NT2/D1 (cell line): ENCODE data around the gene CPNE1.

Experiments used
- DNase-seq: peaks from one replicate; pipeline ENCODE4 v3.0.0-alpha.2; 2011; ENCODE audit warnings: low read depth, low spot score
- H3K27me3 ChIP-seq: 2 replicates; pipeline ENCODE4 v1.6.0; 2011; ENCODE audit warnings: mild to moderate bottlenecking; ENCODE audit not compliant: insufficient read length, insufficient read depth
- H3K36me3 ChIP-seq: 2 replicates; pipeline ENCODE4 v1.6.1; 2011; ENCODE audit warnings: mild to moderate bottlenecking, low read length, mixed read lengths; ENCODE audit not compliant: insufficient read depth, insufficient read length
- H3K4me1 ChIP-seq: 2 replicates; pipeline ENCODE4 v1.5.1; 2011; ENCODE audit not compliant: insufficient read depth, insufficient read length
- H3K4me3 ChIP-seq: 2 replicates; pipeline ENCODE4 v1.5.1; 2011; ENCODE audit warnings: low read depth; ENCODE audit not compliant: insufficient read length
- H3K9ac ChIP-seq: 2 replicates; pipeline ENCODE4 v1.6.0; 2011; ENCODE audit warnings: low read depth; ENCODE audit not compliant: insufficient read length
- H3K9me3 ChIP-seq: 2 replicates; pipeline ENCODE4 v1.5.1; 2011; ENCODE audit warnings: mild to moderate bottlenecking, low read length; ENCODE audit not compliant: insufficient read depth
- SUZ12 ChIP-seq: IDR thresholded peaks from 2 replicates; pipeline ENCODE4 v1.6.1; 2011; ENCODE audit not compliant: insufficient read length, insufficient read depth; ENCODE audit errors: extremely low read depth
- YY1 ChIP-seq: IDR thresholded peaks from 2 replicates; pipeline ENCODE4 v1.6.1; 2011; ENCODE audit not compliant: insufficient read length, insufficient read depth
- ZNF274 ChIP-seq: IDR thresholded peaks from 2 replicates; pipeline ENCODE4 v1.6.1; 2011; ENCODE audit warnings: mild to moderate bottlenecking, low read depth, low read length

The CPNE1 gene

DNA sequence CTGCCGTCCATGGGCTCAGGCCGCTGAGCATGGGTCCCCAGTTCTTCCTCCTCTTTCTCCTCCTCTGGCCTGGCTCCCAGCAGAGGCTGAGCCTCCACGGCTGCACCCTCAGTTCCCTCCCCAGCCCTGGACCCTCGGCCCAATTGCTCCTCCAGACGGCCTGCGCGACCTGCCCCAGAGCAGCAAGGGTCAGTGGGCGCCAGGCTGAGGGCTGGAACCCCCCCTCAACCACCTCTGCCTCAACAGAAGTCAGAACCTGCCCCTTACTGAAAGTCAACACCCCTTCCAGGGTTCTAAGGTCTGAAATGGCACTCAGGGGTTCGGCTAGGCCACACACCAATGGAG lies 65.0 kb downstream of the CPNE1 start:
- no peak overlapping the region for H3K9ac ChIP-seq
- DNase-seq = no peak

DNA sequence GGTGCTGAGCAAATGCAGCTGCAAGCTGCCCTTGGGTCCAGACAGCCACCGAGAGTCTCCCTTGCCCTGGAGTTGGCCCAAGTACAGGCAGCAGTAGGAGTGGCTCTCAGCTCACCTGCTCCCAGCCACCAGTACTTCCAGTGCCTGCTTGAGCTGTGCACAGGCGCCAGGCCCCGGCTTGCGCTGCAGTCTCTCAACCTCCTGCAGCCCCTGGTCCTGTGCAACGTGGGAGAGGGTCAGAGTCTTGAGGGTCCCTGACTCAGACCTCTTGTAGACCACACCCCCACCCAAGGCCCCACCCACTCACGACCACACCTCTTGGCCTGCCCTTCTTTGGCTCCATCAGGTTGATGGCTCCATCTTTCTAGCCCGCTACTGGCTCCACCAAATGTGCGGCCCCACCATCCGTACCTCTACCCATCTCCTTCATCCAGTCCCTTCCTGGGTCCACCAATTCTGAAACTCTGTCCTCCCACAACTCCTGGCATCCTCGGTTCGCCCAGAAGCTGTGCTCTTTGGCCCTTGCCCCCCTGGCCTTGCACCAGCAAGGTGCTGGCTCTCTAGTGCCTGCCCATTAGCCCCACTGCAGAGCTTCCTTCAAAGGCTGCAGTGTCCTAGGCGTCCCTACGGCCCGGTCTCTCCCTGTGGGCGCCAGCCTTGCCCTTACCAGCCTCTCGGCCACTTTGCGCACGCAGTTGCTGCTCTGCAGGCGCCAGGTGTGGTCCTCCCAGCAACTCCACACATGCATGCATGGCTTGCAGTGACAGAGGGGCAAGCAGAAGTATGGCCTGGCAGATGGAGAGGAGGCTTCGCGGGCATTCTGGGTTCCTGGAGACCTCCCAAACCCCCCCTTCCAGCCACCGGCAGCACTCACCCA lies 65.6 kb downstream of the CPNE1 start:
- Histone ChIP-seq H3K9me3 (no peaks in the 10 kb centered on the region), H3K9ac (no peak overlapping the region), H3K27me3 (peaks cover 44% of the 10 kb centered on the region), H3K4me1 (peaks cover 23% of the 10 kb centered on the region), H3K4me3 (no peak overlapping the region), H3K36me3 (no peaks in the 10 kb centered on the region)
- no peak for DNase-seq
- TF ChIP-seq SUZ12 (no peak), YY1 (no peak), ZNF274 (no peak)

More for the DNA sequence above, 65.0 kb downstream of the CPNE1 start:
- peaks cover 26% of the 10 kb centered on the region for H3K4me1 ChIP-seq
- no peaks in the 10 kb centered on the region for H3K9me3 ChIP-seq
- TF ChIP-seq YY1 (no peak), SUZ12 (no peak), ZNF274 (no peak)
- no peaks in the 10 kb centered on the region for H3K36me3 ChIP-seq
- no peak overlapping the region for H3K4me3 ChIP-seq
- peaks cover 44% of the 10 kb centered on the region for H3K27me3 ChIP-seq

DNA sequence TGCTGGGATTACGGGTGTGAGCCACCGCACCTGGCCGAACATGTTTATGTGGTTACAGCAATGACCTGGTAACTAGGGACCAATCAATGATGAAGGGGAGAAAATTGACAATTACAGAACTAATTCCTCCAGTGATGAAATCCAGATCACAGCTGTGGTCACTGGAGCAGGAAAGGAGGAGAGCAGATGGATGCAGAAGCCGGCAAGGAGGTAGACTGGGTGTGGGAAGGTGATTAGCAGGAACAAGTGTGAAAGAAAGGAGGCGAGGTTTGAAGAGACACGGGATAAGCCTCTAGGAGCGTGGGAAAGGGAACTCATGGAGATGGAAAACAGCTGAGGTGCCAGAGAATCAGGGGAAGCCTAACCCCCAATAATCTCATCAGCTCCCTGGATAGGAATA lies 66.2 kb downstream of the CPNE1 start:
- peaks cover 23% of the 10 kb centered on the region for H3K4me1 ChIP-seq
- TF ChIP-seq SUZ12 (no peak), ZNF274 (no peak), YY1 (no peak)
- H3K9me3 ChIP-seq = no peaks in the 10 kb centered on the region
- H3K36me3 ChIP-seq = no peaks in the 10 kb centered on the region
- no peak overlapping the region for H3K4me3 ChIP-seq
- no peak overlapping the region for H3K9ac ChIP-seq
- DNase-seq = no peak
- peaks cover 39% of the 10 kb centered on the region for H3K27me3 ChIP-seq

DNA sequence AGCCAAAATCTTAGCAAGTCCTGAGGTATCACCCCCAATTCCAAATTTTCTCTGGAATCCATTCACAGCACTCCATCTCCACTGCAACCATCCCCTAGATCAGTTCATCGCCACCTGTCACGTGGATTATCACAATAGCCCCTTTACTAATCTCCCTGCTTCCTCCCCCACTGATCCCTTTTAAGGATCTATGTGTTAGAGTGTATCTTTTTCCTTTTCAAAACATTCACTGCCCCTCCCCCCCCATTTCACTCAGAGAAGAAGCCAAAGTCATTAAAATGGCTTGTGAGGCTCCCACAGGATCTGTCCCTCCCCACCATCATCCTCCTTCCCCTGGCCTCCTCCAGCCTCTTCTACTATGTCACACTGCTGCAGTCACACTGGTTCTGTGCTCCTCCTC lies 67.5 kb downstream of the CPNE1 start:
- Histone ChIP-seq H3K4me1 (peaks cover 25% of the 10 kb centered on the region), H3K27me3 (peaks cover 26% of the 10 kb centered on the region), H3K4me3 (no peak overlapping the region), H3K9me3 (no peaks in the 10 kb centered on the region), H3K9ac (no peak overlapping the region), H3K36me3 (no peaks in the 10 kb centered on the region)
- no peak for DNase-seq
- TF ChIP-seq SUZ12 (no peak), YY1 (no peak), ZNF274 (no peak)

DNA sequence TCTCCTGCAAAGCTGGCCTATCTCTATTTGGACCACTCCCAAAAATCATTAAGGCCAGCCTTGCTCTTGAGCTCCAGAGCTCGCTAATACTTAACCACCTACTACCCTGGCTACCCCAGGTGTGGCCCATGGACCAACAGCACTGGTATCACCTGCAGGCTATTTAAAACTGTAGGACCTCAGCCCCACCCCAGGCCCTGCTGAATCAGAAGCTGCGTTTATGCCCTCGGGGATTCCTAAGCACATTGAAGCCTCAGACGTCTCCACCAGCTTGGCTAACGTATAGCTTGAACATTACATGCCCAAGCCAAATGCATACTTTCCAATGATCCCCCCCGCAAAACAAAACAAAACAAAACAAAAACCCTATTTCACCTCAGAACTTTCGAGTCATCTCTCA lies 68.8 kb downstream of the CPNE1 start:
- peaks cover 21% of the 10 kb centered on the region for H3K4me1 ChIP-seq
- peaks cover 13% of the 10 kb centered on the region for H3K27me3 ChIP-seq
- no peak overlapping the region for H3K4me3 ChIP-seq
- no peaks in the 10 kb centered on the region for H3K9me3 ChIP-seq
- no peaks in the 10 kb centered on the region for H3K36me3 ChIP-seq
- TF ChIP-seq ZNF274 (no peak), SUZ12 (no peak), YY1 (no peak)
- no peak for DNase-seq
- no peak overlapping the region for H3K9ac ChIP-seq

DNA sequence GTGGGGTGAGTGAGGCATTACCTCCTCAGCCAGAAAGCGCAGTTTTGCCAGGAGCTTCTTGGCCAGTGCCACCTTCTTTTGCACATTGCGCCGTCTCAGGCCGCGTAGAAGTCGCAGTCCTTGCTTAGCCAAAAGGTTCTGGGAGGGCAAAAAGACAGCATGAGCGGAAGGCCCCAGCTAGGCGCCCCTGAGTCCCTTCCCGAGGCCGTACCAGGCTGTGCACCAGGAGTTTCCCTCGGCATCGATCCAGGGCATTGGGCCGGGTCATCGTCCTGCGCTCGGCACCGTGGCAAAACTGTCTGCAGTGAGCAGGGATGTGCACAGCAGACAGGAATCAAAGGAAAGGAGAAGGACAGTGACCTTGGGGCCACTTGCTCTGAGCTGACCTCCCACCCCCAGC lies 69.2 kb downstream of the CPNE1 start:
- H3K9ac ChIP-seq = peak overlapping the region; percentile 6
- TF ChIP-seq ZNF274 (no peak), YY1 (no peak), SUZ12 (no peak)
- peaks cover 8% of the 10 kb centered on the region for H3K27me3 ChIP-seq
- peaks cover 21% of the 10 kb centered on the region for H3K4me1 ChIP-seq
- no peak overlapping the region for H3K4me3 ChIP-seq
- no peak for DNase-seq
- H3K9me3 ChIP-seq = no peaks in the 10 kb centered on the region
- no peaks in the 10 kb centered on the region for H3K36me3 ChIP-seq

DNA sequence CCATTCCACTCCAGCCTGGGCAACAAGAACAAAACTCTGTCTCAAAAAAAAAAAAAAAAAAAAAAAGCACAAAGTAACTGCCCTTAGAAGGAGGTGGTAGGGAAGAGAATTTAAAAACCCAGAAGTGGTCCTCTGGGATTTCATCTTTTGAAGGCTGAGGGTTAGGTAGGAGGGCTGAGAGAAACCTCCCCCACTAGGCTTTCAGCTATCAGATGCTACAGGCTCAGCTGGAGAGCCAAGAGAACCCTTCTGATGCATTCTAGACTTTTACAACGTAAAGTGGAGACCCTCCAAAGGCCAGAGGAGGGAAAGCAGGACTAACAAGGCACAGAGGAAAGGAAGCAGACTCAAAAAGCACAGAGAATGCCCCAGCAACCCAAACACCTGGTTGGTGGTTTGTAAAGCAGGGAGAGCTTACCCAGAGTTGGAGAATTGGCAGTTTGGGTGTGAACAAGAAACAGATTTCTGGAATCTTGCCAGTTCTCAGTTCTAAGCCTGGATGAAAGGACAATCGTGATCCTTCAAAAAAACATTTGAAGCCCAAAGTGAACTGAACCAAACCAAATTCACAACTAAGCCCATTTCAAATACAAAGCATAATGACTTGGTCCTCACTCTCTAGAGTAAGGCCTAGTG lies 72.2 kb downstream of the CPNE1 start:
- no peaks in the 10 kb centered on the region for H3K9me3 ChIP-seq
- H3K4me3 ChIP-seq = no peak overlapping the region
- no peak for TF ChIP-seq SUZ12
- TF ChIP-seq ZNF274 = no peak
- TF ChIP-seq YY1 = no peak
- no peaks in the 10 kb centered on the region for H3K36me3 ChIP-seq
- H3K27me3 ChIP-seq = no peaks in the 10 kb centered on the region
- H3K9ac ChIP-seq = no peak overlapping the region
- DNase-seq = no peak
- peaks cover 14% of the 10 kb centered on the region for H3K4me1 ChIP-seq
